ENCODE results near the gene RASA3. TPM values are rescaled to one million over a fixed set of nuclear protein-coding genes. Genes with fewer than 3 reads are reported as not detected.

RASA3 gene
- total and polyA plus RNA-seq, 2 of the 8 experiments (the other 6 are each of a cell fraction or from before 2014, with no cell fraction given): 7.5 to 21.9 TPM

DNA sequence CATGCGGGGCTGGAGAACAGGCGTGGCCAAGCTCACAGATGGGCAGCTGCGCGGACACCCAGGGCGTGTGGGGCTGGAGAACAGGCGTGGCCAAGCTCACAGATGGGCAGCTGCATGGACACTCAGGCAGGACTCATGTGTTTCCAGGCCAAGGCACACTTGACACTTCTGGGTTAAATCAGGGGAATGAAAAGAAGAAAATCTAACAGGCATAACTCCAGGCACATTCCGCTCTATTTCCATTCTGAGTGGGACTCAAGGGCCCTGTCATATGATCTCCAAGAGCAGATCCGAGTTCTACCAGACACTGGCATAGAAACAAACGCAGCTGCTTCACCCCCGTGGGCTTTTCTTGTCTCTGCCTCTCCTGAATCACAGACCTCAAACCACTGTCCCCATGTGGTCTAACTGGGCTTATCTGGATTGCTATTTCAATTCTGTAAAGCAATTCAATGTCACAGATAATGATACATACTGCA is 141.2 kb downstream of the RASA3 start (continued):
- TF ChIP-seq TEAD4 (IDR thresholded peaks at IDR 0.05; ENCODE audit: low read depth, low read length): no peak
